PC-3 (cell line): ENCODE results near the gene TMEM186. TPM values are rescaled to one million over a fixed set of nuclear protein-coding genes. Genes with fewer than 3 reads are reported as not detected.

Experiments
- ATAC-seq: fragments of 200-7000 bp; cut with Tn5 transposase; 2 replicates; pipeline ENCODE4 v1.9.1; 2020; ENCODE audit warnings: mild to moderate bottlenecking, moderate library complexity
- BruUV-seq: library from RNA; stranded (reverse); fragments of 400-500 nt; replicated peaks from 2 replicates; lab custom pipeline; 2021; lab: Mats Ljungman, UMichigan
- CTCF ChIA-PET: fragments of 300-600 bp; sonication (Branson Sonifier 250); formaldehyde crosslinking; loops from one replicate; lab custom pipeline; 2022; ENCODE audit warnings: antibody characterized with exemption; lab: Charles Lee
- POLR2A ChIA-PET: fragments of 300-600 bp; sonication (Branson Sonifier 250); formaldehyde crosslinking; loops from one replicate; lab custom pipeline; 2022; ENCODE audit warnings: antibody characterized with exemption; ENCODE audit not compliant: unreplicated experiment; lab: Charles Lee
- DNase-seq: peaks from one replicate; pipeline ENCODE4 v3.0.0-alpha.2; 2015
- H2AFZ ChIP-seq: fragments of 300-600 bp; sonication (generic); 2 replicates; pipeline ENCODE4 v1.6.0; 2016; ENCODE audit warnings: antibody characterized with exemption, low read length
- H3F3A ChIP-seq: fragments of 300-600 bp; sonication (generic); one replicate; pipeline ENCODE4 v1.6.0; 2017; ENCODE audit warnings: antibody characterized with exemption, low read length, control low read depth, mild to moderate bottlenecking; ENCODE audit not compliant: unreplicated experiment
- H3K27ac ChIP-seq: fragments of 300-600 bp; sonication (generic); 2 replicates; pipeline ENCODE4 v1.5.1; 2016; ENCODE audit warnings: mild to moderate bottlenecking, low read length
- H3K27me3 ChIP-seq: fragments of 300-600 bp; sonication (generic); 2 replicates; pipeline ENCODE4 v1.6.1; 2016; ENCODE audit warnings: low read length, mixed read lengths
- H3K36me3 ChIP-seq: fragments of 300-600 bp; sonication (generic); 2 replicates; pipeline ENCODE4 v1.6.1; 2016; ENCODE audit warnings: low read depth, mixed run types, low read length, mixed read lengths
- H3K4me1 ChIP-seq: fragments of 300-600 bp; sonication (generic); 2 replicates; pipeline ENCODE4 v1.5.1; 2016; ENCODE audit warnings: low read length; ENCODE audit not compliant: insufficient read depth
- H3K4me2 ChIP-seq: fragments of 300-600 bp; sonication (generic); 2 replicates; pipeline ENCODE4 v1.6.0; 2016; ENCODE audit warnings: low read length
- H3K4me3 ChIP-seq: fragments of 300-600 bp; sonication (generic); 2 replicates; pipeline ENCODE4 v1.5.1; 2016; ENCODE audit warnings: mild to moderate bottlenecking, low read length, mixed read lengths
- H3K79me2 ChIP-seq: fragments of 300-600 bp; sonication (generic); 2 replicates; pipeline ENCODE4 v1.6.1; 2017; ENCODE audit warnings: low read length, mixed read lengths
- H3K9ac ChIP-seq: fragments of 300-600 bp; sonication (generic); 2 replicates; pipeline ENCODE4 v1.6.0; 2016; ENCODE audit warnings: mild to moderate bottlenecking, low read length
- H3K9me2 ChIP-seq: fragments of 300-600 bp; sonication (generic); replicated peaks from 2 replicates; pipeline ENCODE4 v1.6.1; 2016; ENCODE audit warnings: mixed run types, low read length, mixed read lengths
- H3K9me3 ChIP-seq: fragments of 300-600 bp; sonication (generic); 2 replicates; pipeline ENCODE4 v1.6.1; 2016; ENCODE audit warnings: low read length, mixed read lengths
- H4K20me1 ChIP-seq: fragments of 300-600 bp; sonication (generic); 2 replicates; pipeline ENCODE4 v1.6.1; 2016; ENCODE audit warnings: low read length, mixed read lengths
- CTCF ChIP-seq: fragments of 300-600 bp; sonication (generic); conservative IDR thresholded peaks from 2 replicates; pipeline ENCODE4 v1.5.1; 2017; ENCODE audit warnings: antibody characterized with exemption, low read depth, mild to moderate bottlenecking, low read length
- EZH2 ChIP-seq: fragments of 300-600 bp; sonication (generic); IDR thresholded peaks from one replicate; pipeline ENCODE4 v1.6.1; 2017; ENCODE audit warnings: antibody characterized with exemption, mild to moderate bottlenecking, low read length; ENCODE audit not compliant: unreplicated experiment
- EZH2phosphoT487 ChIP-seq: fragments of 300-600 bp; sonication (generic); IDR thresholded peaks from 2 replicates; pipeline ENCODE4 v1.6.1; 2018; ENCODE audit warnings: mild to moderate bottlenecking, antibody characterized with exemption, low read length, borderline replicate concordance
- intact Hi-C: fragments of 100-400 bp; cut with micrococcal nuclease; formaldehyde crosslinking; loops from 2 replicates; pipeline ENCODE4 v1.9.0; 2023
- total RNA-seq: library from RNA; depleted of rRNA; stranded (reverse); fragments of >200 nt; gene quantifications from 2 replicates; pipeline ENCODE4 v1.2.3, GENCODE V29; 2014

The TMEM186 gene
- total RNA-seq, 1 experiment from 2014 or later, result 7.4 TPM

DNA sequence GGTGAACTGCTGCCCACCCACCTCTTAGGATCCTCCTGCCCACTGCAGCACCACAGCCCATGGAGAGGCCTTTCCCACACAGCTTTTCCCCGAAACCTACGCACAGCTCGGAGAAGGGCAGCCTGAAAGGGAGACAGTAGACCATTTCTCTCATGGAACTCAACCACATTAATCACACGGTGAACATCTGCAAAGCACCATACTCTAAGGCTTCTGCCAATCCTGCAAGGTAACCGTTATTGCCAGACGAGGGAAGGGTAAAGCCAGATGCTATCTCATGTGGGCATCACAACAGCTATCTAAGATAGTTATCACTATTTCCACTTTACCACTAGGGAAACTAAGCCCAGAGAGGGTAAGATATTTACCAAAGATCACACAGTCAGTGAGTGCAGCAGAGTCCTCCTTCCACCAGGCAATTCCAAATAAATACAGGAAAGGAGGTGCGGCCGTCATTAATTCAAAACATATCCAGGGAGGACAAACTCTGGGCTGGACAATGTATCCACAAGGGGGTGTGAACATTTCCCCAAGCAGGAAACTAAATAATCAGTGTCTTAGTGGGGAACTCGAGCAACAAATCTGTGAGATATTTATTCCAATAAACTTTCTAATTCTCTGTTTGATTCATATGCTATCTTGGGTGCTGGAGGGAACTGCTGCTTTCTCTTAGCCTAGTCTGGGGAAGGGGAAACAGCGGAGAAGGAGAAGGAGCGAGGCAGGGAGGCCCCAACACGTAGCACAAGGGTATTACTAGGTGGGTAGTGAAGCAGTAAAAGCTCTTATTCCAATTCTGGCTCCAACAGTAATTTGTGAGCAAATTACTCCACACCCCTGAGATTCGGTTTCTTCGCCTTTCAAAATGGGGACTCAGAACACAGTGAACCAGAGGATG, 723 bp downstream of the TMEM186 start:
- H3K9ac ChIP-seq, result peak overlapping the region; percentile 98
- ChIA-PET CTCF (no interaction called here), POLR2A (no interaction called here)
- H3K4me2 ChIP-seq, result peak overlapping the region; percentile 100
- TSS peak; percentile 81 for BruUV-seq
- H4K20me1 ChIP-seq, result 0 out of 2 replicates have a peak, but pooled peaks cover 10% of the 10 kb centered on the region
- H3K4me3 ChIP-seq, result peak overlapping the region; percentile 98
- peaks cover 1% of the 10 kb centered on the region; the same call in 1 of the 2 replicates for H3K36me3 ChIP-seq
- DNase-seq (no peak), ATAC-seq (no peak)
- H3K27ac ChIP-seq, result peak overlapping the region; percentile 16; the same call in 1 of the 2 replicates
- H3K4me1 ChIP-seq, result peaks cover 24% of the 10 kb centered on the region
- H3K79me2 ChIP-seq, result peaks cover 66% of the 10 kb centered on the region
- H3K9me3 ChIP-seq, result no peaks in the 10 kb centered on the region
- intact Hi-C loops, result loop anchor here (5.0 kb wide), 1 partner anchor 71 kb away; the partner anchor contains the start of gene CARHSP1
- no peaks in the 10 kb centered on the region for H3F3A ChIP-seq
- no peaks in the 10 kb centered on the region for H3K27me3 ChIP-seq
- H3K9me2 ChIP-seq, result no peaks in the 10 kb centered on the region
- H2AFZ ChIP-seq, result peak overlapping the region; percentile 79
- TF ChIP-seq EZH2, result no peak
- TF ChIP-seq CTCF, result no peak; the same call in 1 of the 2 replicates
- TF ChIP-seq EZH2phosphoT487, result no peak

DNA sequence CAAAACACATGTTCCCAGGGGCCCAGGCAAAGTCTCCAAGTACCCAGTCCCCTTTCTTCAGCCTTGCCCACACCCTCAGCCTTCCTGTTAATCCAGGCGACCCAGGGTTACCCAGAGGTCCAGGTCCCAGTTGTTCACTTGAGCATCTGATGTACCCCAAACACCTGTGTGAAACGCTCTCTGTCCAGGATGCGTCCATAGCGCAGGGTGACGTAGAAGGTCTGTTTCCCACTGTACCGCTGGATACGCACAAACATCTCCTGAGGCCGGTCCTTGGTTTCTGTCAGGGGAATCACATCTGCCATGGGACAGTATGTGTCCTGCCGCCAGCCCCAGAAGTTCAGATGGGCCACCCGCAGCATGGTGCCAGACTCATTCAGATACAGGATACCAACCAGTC, 1.6 kb downstream of the TMEM186 start:
- POLR2A ChIA-PET, result no interaction called here
- Histone ChIP-seq H3K4me1 (peaks cover 24% of the 10 kb centered on the region), H4K20me1 (0 out of 2 replicates have a peak, but pooled peaks cover 5% of the 10 kb centered on the region), H3K9me2 (no peaks in the 10 kb centered on the region), H3K36me3 (no peaks in the 10 kb centered on the region), H3K27me3 (no peaks in the 10 kb centered on the region), H3K4me3 (no peak overlapping the region), H3K9me3 (no peaks in the 10 kb centered on the region), H2AFZ (no peak overlapping the region), H3K27ac (no peak overlapping the region), H3K79me2 (peaks cover 58% of the 10 kb centered on the region), H3K9ac (no peak overlapping the region), H3F3A (no peaks in the 10 kb centered on the region), H3K4me2 (peak overlapping the region; percentile 100)
- no peak for DNase-seq
- intact Hi-C loops, result loop anchor here (5.0 kb wide), 1 partner anchor 71 kb away; the partner anchor contains the start of gene CARHSP1
- no TSS peak for BruUV-seq
- ATAC-seq, result no peak
- TF ChIP-seq EZH2, result no peak
- no peak for TF ChIP-seq CTCF
- TF ChIP-seq EZH2phosphoT487, result no peak
- CTCF ChIA-PET, result no interaction called here

DNA sequence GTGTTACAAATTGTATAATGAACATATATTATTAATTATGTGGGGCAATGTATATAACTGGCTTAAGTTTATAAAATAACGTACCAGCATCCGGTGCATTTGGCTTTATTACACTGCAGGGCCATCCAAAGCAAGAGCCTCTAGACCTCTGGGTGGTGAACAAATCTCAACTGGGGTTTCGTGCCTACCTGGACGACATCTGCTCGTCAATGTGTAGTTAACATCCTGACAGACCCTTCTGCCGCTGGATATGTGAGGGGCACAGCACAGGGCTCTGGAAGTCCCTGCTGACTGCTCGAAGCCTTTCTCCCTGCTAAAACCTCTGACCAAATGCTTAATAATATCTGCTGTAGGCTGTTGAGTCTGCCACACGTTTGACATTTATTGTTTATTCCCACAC, 2.3 kb downstream of the TMEM186 start:
- Histone ChIP-seq H3K4me2 (0 out of 2 replicates have a peak overlapping the region, but pooled peaks have one; percentile 100), H3K9me3 (no peaks in the 10 kb centered on the region), H3K4me3 (no peak overlapping the region), H2AFZ (no peak overlapping the region), H3K9me2 (no peaks in the 10 kb centered on the region), H3F3A (no peaks in the 10 kb centered on the region), H3K9ac (no peak overlapping the region), H3K4me1 (peaks cover 24% of the 10 kb centered on the region), H3K27me3 (no peaks in the 10 kb centered on the region), H3K27ac (no peak overlapping the region), H3K79me2 (peaks cover 51% of the 10 kb centered on the region), H4K20me1 (0 out of 2 replicates have a peak, but pooled peaks cover 4% of the 10 kb centered on the region), H3K36me3 (no peaks in the 10 kb centered on the region)
- TF ChIP-seq EZH2, result no peak
- no peak for TF ChIP-seq CTCF
- no peak for TF ChIP-seq EZH2phosphoT487
- intact Hi-C loops, result loop anchor here (5.0 kb wide), 1 partner anchor 72 kb away; the partner anchor contains the start of gene CARHSP1
- BruUV-seq, result no TSS peak
- ATAC-seq (no peak), DNase-seq (no peak)
- ChIA-PET POLR2A (no interaction called here), CTCF (no interaction called here)
